ENCODE data around the gene ERGIC3.
A peak's percentile ranks its signal among the peaks of the same experiment; 100 is the strongest.

Gene ERGIC3

DNA sequence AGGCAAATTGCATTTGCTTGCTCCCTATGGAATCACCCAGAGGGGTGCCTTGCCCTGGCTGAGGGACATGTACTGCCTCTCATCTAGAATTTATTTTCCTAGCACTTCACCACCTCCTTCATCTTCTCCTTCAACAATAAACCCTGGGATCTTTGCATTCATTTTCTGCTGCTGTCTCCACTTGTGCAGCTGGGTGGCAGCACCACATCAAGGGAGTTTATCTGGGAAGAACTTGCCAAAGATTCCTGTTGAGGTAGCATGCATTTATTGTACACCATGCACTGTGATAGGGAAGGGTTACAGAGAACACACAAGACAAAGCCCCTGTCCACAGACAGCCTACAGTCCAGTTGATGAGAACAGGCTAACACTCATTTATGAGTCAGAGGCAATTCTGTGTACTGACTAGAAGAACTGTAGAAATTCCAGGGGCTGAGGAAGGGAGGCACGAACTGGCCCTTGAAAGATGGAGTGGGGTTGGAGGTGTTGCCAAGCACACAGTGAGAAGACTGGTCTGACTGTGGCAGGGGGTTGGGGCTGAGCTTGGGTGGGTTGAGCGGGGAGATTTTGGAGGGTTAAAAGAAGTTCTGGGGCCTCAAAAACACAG lies 30.0 kb upstream of the ERGIC3 start:
- Histone ChIP-seq H3K27ac (ENCODE audit: extremely low read depth, low read depth, low read length) (no peak overlapping the region), H3K4me3 (ENCODE audit: low read depth, low read length) (no peak overlapping the region), H3K36me3 (ENCODE audit: control insufficient read depth in 2 of 2, insufficient read depth in 1 of 2, low read length in 2 of 2) (peaks cover 5 to 85% of the 10 kb centered on the region in 2 experiments; a peak in 2 of 3 replicates), H3K4me1 (ENCODE audit: control insufficient read depth, insufficient read depth, low read length) (no peaks in the 10 kb centered on the region), H3K9me3 (ENCODE audit: control insufficient read depth, insufficient read depth, low read depth, low read length) (no peaks in the 10 kb centered on the region)
- TF ChIP-seq ZNF654 (tag by site-specific recombination; IDR thresholded peaks at IDR 0.05; ENCODE audit: low read depth) = peak; percentile 82
- TF ChIP-seq, protein P1, sequence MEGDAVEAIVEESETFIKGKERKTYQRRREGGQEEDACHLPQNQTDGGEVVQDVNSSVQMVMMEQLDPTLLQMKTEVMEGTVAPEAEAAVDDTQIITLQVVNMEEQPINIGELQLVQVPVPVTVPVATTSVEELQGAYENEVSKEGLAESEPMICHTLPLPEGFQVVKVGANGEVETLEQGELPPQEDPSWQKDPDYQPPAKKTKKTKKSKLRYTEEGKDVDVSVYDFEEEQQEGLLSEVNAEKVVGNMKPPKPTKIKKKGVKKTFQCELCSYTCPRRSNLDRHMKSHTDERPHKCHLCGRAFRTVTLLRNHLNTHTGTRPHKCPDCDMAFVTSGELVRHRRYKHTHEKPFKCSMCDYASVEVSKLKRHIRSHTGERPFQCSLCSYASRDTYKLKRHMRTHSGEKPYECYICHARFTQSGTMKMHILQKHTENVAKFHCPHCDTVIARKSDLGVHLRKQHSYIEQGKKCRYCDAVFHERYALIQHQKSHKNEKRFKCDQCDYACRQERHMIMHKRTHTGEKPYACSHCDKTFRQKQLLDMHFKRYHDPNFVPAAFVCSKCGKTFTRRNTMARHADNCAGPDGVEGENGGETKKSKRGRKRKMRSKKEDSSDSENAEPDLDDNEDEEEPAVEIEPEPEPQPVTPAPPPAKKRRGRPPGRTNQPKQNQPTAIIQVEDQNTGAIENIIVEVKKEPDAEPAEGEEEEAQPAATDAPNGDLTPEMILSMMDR (tag by site-specific recombination; IDR thresholded peaks at IDR 0.05) = peak; percentile 67; the same call in 1 of the 2 replicates
- no peak for TF ChIP-seq ZNF157 (tag by site-specific recombination; IDR thresholded peaks at IDR 0.05)
- TF ChIP-seq, protein P2, sequence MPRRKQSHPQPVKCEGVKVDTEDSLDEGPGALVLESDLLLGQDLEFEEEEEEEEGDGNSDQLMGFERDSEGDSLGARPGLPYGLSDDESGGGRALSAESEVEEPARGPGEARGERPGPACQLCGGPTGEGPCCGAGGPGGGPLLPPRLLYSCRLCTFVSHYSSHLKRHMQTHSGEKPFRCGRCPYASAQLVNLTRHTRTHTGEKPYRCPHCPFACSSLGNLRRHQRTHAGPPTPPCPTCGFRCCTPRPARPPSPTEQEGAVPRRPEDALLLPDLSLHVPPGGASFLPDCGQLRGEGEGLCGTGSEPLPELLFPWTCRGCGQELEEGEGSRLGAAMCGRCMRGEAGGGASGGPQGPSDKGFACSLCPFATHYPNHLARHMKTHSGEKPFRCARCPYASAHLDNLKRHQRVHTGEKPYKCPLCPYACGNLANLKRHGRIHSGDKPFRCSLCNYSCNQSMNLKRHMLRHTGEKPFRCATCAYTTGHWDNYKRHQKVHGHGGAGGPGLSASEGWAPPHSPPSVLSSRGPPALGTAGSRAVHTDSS (tag by site-specific recombination; IDR thresholded peaks at IDR 0.05) = peak; percentile 77; the same call in 1 of the 2 replicates
- TF ChIP-seq ZNF175 (tag by site-specific recombination; IDR thresholded peaks at IDR 0.05) = no peak
- CTCF ChIA-PET = interaction anchor here (0.6 to 2.4 kb wide), 6 partner anchors 12 to 382 kb away, joined by 3 to 11 read pairs (median 3); no protein-coding TSS in a partner anchor
- POLR2A ChIA-PET = interaction anchor here (0.6 kb wide), 1 partner anchor 62 kb away, joined by 4 read pairs; no protein-coding TSS in a partner anchor

DNA sequence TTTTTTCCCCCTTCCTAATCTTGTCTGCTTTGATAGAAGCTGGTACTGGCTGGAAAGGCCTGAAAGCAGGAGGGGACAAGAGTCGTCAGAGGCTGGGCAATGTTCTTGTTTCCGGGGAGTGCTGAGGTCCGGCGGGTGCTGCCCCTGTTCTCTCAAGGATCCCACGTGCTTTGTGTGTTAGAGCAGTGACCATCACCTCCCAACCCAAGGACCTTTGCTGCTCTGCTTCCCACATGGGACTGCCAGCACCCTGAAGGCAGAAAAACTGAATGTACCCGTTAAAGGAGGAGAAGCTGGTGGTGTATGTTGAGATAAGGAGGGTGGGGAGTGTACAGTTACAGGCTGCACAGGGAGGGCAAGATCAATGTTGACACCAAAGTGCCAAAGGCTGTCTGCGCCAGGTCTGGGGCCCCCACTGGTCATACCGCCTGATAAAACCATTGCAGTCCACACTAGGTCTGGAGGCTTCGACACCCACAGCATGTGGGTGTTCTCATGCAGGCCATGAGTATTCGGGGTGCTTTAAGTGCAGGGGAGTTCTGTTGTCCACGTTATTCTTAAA lies 27.4 kb upstream of the ERGIC3 start:
- H3K4me3 ChIP-seq (ENCODE audit: low read depth, low read length) = no peak overlapping the region
- CTCF ChIA-PET = interaction anchor here (0.6 kb wide), 1 partner anchor 1353 kb away, joined by 5 read pairs; no protein-coding TSS in a partner anchor
- peaks cover 5 to 60% of the 10 kb centered on the region in 2 experiments; a peak in 2 of 3 replicates for H3K36me3 ChIP-seq (ENCODE audit: control insufficient read depth in 2 of 2, insufficient read depth in 1 of 2, low read length in 2 of 2)
- no peak overlapping the region for H3K27ac ChIP-seq (ENCODE audit: extremely low read depth, low read depth, low read length)
- H3K4me1 ChIP-seq (ENCODE audit: control insufficient read depth, insufficient read depth, low read length) = no peaks in the 10 kb centered on the region
- H3K9me3 ChIP-seq (ENCODE audit: control insufficient read depth, insufficient read depth, low read depth, low read length) = no peaks in the 10 kb centered on the region
- TF ChIP-seq, protein P3, sequence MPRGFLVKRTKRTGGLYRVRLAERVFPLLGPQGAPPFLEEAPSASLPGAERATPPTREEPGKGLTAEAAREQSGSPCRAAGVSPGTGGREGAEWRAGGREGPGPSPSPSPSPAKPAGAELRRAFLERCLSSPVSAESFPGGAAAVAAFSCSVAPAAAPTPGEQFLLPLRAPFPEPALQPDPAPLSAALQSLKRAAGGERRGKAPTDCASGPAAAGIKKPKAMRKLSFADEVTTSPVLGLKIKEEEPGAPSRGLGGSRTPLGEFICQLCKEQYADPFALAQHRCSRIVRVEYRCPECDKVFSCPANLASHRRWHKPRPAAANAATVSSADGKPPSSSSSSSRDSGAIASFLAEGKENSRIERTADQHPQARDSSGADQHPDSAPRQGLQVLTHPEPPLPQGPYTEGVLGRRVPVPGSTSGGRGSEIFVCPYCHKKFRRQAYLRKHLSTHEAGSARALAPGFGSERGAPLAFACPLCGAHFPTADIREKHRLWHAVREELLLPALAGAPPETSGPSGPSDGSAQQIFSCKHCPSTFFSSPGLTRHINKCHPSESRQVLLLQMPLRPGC (tag by site-specific recombination; IDR thresholded peaks at IDR 0.05) = no peak
- TF ChIP-seq, protein P4, sequence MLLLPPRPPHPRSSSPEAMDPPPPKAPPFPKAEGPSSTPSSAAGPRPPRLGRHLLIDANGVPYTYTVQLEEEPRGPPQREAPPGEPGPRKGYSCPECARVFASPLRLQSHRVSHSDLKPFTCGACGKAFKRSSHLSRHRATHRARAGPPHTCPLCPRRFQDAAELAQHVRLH (tag by site-specific recombination; IDR thresholded peaks at IDR 0.05) = no peak
- TF ChIP-seq, protein P5, sequence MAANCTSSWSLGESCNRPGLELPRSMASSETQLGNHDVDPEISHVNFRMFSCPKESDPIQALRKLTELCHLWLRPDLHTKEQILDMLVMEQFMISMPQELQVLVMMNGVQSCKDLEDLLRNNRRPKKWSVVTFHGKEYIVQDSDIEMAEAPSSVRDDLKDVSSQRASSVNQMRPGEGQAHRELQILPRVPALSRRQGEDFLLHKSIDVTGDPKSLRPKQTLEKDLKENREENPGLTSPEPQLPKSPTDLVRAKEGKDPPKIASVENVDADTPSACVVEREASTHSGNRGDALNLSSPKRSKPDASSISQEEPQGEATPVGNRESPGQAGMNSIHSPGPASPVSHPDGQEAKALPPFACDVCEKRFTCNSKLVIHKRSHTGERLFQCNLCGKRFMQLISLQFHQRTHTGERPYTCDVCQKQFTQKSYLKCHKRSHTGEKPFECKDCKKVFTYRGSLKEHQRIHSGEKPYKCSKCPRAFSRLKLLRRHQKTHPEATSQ (tag by site-specific recombination; IDR thresholded peaks at IDR 0.05) = no peak
- TF ChIP-seq KLF1 (tag by site-specific recombination; IDR thresholded peaks at IDR 0.05) = no peak
- no peak for TF ChIP-seq ZFP69B (tag by site-specific recombination; IDR thresholded peaks at IDR 0.05)
- TF ChIP-seq PRDM1 (tag by site-specific recombination; IDR thresholded peaks at IDR 0.05) = no peak
- TF ChIP-seq MYNN (tag by site-specific recombination; IDR thresholded peaks at IDR 0.05; ENCODE audit: borderline replicate concordance) = no peak
- TF ChIP-seq, protein P6, sequence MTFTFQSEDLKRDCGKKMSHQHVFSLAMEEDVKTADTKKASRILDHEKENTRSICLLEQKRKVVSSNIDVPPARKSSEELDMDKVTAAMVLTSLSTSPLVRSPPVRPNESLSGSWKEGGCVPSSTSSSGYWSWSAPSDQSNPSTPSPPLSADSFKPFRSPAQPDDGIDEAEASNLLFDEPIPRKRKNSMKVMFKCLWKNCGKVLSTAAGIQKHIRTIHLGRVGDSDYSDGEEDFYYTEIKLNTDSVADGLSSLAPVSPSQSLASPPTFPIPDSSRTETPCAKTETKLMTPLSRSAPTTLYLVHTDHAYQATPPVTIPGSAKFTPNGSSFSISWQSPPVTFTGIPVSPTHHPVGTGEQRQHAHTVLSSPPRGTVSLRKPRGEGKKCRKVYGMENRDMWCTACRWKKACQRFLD (tag by site-specific recombination; IDR thresholded peaks at IDR 0.05) = no peak
- TF ChIP-seq ZNF214 (tag by site-specific recombination; IDR thresholded peaks at IDR 0.05; ENCODE audit: borderline replicate concordance) = no peak
- TF ChIP-seq GLI4 (tag by site-specific recombination; IDR thresholded peaks at IDR 0.05) = no peak
- TF ChIP-seq SALL2 (tag by site-specific recombination; IDR thresholded peaks at IDR 0.05; ENCODE audit: borderline replicate concordance) = no peak
- TF ChIP-seq SCRT2 (tag by site-specific recombination; IDR thresholded peaks at IDR 0.05) = no peak
- TF ChIP-seq, protein P7, sequence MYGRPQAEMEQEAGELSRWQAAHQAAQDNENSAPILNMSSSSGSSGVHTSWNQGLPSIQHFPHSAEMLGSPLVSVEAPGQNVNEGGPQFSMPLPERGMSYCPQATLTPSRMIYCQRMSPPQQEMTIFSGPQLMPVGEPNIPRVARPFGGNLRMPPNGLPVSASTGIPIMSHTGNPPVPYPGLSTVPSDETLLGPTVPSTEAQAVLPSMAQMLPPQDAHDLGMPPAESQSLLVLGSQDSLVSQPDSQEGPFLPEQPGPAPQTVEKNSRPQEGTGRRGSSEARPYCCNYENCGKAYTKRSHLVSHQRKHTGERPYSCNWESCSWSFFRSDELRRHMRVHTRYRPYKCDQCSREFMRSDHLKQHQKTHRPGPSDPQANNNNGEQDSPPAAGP (tag by site-specific recombination; IDR thresholded peaks at IDR 0.05) = no peak
- TF ChIP-seq ZNF423 (tag by site-specific recombination; IDR thresholded peaks at IDR 0.05) = no peak
- no peak for TF ChIP-seq TCF7L2 (IDR thresholded peaks at IDR 0.05; ENCODE audit: borderline replicate concordance, low read depth, low read length)
- POLR2A ChIA-PET = no interaction called here

Measured in HEK293 (cell line).